Measurements from ENCODE around the gene TBC1D9B. TPM values are rescaled to one million over a fixed set of nuclear protein-coding genes. Genes with fewer than 3 reads are reported as not detected.

TBC1D9B gene
- total RNA-seq, 1 experiment from 2014 or later = 70.9 TPM

DNA sequence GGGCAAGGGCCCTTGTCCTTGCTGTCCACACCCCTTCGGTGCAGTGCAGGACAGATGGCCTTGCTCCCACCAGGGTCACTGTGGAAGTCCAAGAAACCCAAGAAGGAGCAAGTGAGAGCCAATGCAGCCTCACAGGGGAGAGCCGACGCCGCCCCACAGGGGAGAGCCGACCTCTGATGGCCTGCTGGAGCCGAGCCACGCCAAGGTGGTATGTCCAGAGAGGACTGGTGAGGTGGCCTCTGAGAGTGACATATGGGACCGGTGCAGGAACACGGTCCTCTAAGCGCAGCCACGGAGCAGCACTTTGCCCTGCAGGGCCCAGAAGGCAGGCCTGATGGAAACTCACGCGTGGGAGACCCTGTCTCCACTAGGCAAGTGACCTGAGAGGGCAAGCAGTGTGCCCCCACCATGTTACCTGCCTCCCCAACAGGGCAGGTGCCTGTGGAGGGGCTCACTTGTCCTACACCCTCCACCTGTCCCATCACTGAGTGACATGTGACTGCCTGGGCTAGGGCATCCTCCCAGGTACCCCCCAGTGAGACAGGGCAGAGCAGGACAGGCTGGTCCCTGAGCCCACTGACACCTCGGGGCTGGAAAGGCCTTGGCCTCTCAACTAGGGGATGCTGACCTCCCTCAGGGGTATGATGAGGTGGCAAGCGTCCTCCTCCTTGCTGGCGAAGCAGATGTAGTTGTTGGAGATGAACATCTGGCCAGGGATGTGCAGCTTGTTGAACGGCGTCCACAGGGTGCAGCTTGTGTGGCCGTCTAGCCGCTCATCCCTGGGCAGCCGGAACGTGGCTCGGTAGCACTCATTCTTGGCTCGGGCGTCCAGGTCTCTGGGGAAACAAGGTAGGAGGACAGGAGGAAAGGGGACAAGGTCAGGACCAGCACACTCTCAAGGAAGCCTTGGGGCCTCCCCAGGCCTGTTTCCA, 16.7 kb downstream of the TBC1D9B start:
- H3K4me1 Mint-ChIP-seq = peaks cover 11% of the 10 kb centered on the region
- ATAC-seq = no peak
- H3K36me3 Mint-ChIP-seq = peaks cover 53% of the 10 kb centered on the region
- ChIA-PET POLR2A (no interaction called here), CTCF (no interaction called here)
- H3K27ac Mint-ChIP-seq = no peak overlapping the region
- H3K27me3 Mint-ChIP-seq (ENCODE audit: low read depth) = no peaks in the 10 kb centered on the region
- no peaks in the 10 kb centered on the region for H3K9me3 Mint-ChIP-seq
- TF ChIP-seq NR2C2 (CRISPR knock-in tag; IDR thresholded peaks at IDR 0.05) = no peak
- TF ChIP-seq SMAD4 (CRISPR knock-in tag; IDR thresholded peaks at IDR 0.05) = no peak
- TF ChIP-seq PRRX2 (CRISPR knock-in tag; IDR thresholded peaks at IDR 0.05) = no peak
- TF ChIP-seq SMAD3 (CRISPR knock-in tag; IDR thresholded peaks at IDR 0.05; ENCODE audit: borderline replicate concordance) = no peak
- TF ChIP-seq, protein P1, sequence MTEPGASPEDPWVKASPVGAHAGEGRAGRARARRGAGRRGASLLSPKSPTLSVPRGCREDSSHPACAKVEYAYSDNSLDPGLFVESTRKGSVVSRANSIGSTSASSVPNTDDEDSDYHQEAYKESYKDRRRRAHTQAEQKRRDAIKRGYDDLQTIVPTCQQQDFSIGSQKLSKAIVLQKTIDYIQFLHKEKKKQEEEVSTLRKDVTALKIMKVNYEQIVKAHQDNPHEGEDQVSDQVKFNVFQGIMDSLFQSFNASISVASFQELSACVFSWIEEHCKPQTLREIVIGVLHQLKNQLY (CRISPR knock-in tag; IDR thresholded peaks at IDR 0.05) = no peak
- no peak for DNase-seq (ENCODE audit: low spot score)
- no peak overlapping the region for H3K4me3 Mint-ChIP-seq

DNA sequence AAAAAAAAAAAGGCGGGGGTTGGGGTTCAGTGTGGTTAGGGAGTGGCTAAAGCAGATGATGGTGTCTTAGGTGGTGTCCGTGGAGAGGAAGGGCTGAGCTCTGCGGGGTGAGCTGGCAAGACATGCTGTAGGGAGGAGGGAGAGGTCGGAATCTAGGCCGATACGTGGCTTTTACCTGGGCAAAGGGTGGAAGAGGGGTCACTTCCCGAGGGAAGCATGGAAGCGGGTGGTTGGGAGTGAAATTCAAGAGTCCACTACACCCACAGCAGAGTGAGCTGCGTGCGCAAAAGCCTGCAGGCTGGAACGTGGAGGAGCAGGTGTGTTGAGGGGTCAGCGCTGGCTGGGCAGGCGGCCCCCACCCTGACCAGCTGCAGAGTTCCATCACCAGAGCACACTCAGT, 17.8 kb downstream of the TBC1D9B start:
- POLR2A ChIA-PET = no interaction called here

More for the DNA sequence above, 17.8 kb downstream of the TBC1D9B start:
- CTCF ChIA-PET = interaction anchor here (0.7 to 1.0 kb wide), 3 partner anchors 10 to 793 kb away, joined by 3 to 4 read pairs (median 3); no protein-coding TSS in a partner anchor
- ATAC-seq (no peak), DNase-seq (ENCODE audit: low spot score) (no peak)
- H3K27me3 Mint-ChIP-seq (ENCODE audit: low read depth) = no peaks in the 10 kb centered on the region
- TF ChIP-seq TEAD4 (CRISPR knock-in tag; IDR thresholded peaks at IDR 0.05) (no peak), ZNF396 (CRISPR knock-in tag; IDR thresholded peaks at IDR 0.05; ENCODE audit: borderline replicate concordance) (no peak), ZNF317 (CRISPR knock-in tag; IDR thresholded peaks at IDR 0.05; ENCODE audit: borderline replicate concordance, low read depth) (no peak), ZNF121 (CRISPR knock-in tag; IDR thresholded peaks at IDR 0.05) (no peak), FOXP1 (CRISPR knock-in tag; IDR thresholded peaks at IDR 0.05; ENCODE audit: borderline replicate concordance) (no peak), ZNF219 (CRISPR knock-in tag; IDR thresholded peaks at IDR 0.05; ENCODE audit: borderline replicate concordance) (no peak), ZNF138 (CRISPR knock-in tag; conservative IDR thresholded peaks at IDR 0.05) (no peak), TCF7 (CRISPR knock-in tag; IDR thresholded peaks at IDR 0.05; ENCODE audit: low read depth) (no peak)
- TF ChIP-seq, protein P2, sequence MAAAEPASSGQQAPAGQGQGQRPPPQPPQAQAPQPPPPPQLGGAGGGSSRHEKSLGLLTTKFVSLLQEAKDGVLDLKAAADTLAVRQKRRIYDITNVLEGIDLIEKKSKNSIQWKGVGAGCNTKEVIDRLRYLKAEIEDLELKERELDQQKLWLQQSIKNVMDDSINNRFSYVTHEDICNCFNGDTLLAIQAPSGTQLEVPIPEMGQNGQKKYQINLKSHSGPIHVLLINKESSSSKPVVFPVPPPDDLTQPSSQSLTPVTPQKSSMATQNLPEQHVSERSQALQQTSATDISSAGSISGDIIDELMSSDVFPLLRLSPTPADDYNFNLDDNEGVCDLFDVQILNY (CRISPR knock-in tag; IDR thresholded peaks at IDR 0.05) = no peak
- TF ChIP-seq, protein P1 (CRISPR knock-in tag; IDR thresholded peaks at IDR 0.05) = no peak
- TF ChIP-seq, protein P3, sequence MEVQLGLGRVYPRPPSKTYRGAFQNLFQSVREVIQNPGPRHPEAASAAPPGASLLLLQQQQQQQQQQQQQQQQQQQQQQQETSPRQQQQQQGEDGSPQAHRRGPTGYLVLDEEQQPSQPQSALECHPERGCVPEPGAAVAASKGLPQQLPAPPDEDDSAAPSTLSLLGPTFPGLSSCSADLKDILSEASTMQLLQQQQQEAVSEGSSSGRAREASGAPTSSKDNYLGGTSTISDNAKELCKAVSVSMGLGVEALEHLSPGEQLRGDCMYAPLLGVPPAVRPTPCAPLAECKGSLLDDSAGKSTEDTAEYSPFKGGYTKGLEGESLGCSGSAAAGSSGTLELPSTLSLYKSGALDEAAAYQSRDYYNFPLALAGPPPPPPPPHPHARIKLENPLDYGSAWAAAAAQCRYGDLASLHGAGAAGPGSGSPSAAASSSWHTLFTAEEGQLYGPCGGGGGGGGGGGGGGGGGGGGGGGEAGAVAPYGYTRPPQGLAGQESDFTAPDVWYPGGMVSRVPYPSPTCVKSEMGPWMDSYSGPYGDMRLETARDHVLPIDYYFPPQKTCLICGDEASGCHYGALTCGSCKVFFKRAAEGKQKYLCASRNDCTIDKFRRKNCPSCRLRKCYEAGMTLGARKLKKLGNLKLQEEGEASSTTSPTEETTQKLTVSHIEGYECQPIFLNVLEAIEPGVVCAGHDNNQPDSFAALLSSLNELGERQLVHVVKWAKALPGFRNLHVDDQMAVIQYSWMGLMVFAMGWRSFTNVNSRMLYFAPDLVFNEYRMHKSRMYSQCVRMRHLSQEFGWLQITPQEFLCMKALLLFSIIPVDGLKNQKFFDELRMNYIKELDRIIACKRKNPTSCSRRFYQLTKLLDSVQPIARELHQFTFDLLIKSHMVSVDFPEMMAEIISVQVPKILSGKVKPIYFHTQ (CRISPR knock-in tag; IDR thresholded peaks at IDR 0.05) = no peak
- TF ChIP-seq, protein P4, sequence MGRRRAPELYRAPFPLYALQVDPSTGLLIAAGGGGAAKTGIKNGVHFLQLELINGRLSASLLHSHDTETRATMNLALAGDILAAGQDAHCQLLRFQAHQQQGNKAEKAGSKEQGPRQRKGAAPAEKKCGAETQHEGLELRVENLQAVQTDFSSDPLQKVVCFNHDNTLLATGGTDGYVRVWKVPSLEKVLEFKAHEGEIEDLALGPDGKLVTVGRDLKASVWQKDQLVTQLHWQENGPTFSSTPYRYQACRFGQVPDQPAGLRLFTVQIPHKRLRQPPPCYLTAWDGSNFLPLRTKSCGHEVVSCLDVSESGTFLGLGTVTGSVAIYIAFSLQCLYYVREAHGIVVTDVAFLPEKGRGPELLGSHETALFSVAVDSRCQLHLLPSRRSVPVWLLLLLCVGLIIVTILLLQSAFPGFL (CRISPR knock-in tag; IDR thresholded peaks at IDR 0.05; ENCODE audit: borderline replicate concordance) = no peak
- TF ChIP-seq, protein P5, sequence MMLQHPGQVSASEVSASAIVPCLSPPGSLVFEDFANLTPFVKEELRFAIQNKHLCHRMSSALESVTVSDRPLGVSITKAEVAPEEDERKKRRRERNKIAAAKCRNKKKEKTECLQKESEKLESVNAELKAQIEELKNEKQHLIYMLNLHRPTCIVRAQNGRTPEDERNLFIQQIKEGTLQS (CRISPR knock-in tag; conservative IDR thresholded peaks at IDR 0.05) = no peak
- H3K27ac Mint-ChIP-seq = no peak overlapping the region
- no peak overlapping the region for H3K4me3 Mint-ChIP-seq
- no peaks in the 10 kb centered on the region for H3K4me1 Mint-ChIP-seq
- peaks cover 2% of the 10 kb centered on the region; the same call in 1 of the 2 replicates for H3K9me3 Mint-ChIP-seq
- H3K36me3 Mint-ChIP-seq = peaks cover 59% of the 10 kb centered on the region
